Brain microvascular endothelial cell (primary cell): ENCODE measurements around the gene CLSTN2.

Experiments used
- DNase-seq: peaks from one replicate; pipeline ENCODE4 v3.0.0-alpha.2; 2020
- H3K27ac ChIP-seq: fragments of 250-450 bp; sonication (Bioruptor Pico); 2 replicates; pipeline ENCODE4 v1.5.1; 2020; ENCODE audit warnings: mild to moderate bottlenecking, moderate library complexity
- H3K27me3 ChIP-seq: fragments of 250-450 bp; sonication (Bioruptor Pico); replicated peaks from 2 replicates; pipeline ENCODE4 v1.5.1; 2020; ENCODE audit warnings: mild to moderate bottlenecking
- H3K36me3 ChIP-seq: fragments of 250-450 bp; sonication (Bioruptor Pico); replicated peaks from 2 replicates; pipeline ENCODE4 v1.5.1; 2020; ENCODE audit warnings: mild to moderate bottlenecking
- H3K4me3 ChIP-seq: 2 replicates; pipeline ENCODE4 v1.5.1; 2011; ENCODE audit warnings: low read depth, mild to moderate bottlenecking, control low read depth, low read length, moderate library complexity
- CTCF ChIP-seq: IDR thresholded peaks from 2 replicates; pipeline ENCODE4 v1.5.1; 2011; ENCODE audit warnings: low read depth, mild to moderate bottlenecking, moderate library complexity, low read length, control low read depth, inconsistent platforms; ENCODE audit errors: missing control alignments
- in situ Hi-C: cut with HindIII; loops from 2 replicates; pipeline ENCODE4 v1.10.0; 2017; ENCODE audit warnings: low sequenced_read_pairs, low pct_ligation_motif_present

CLSTN2 gene

GRCh38 chr3:140284372-140284771 is 349.4 kb downstream of the CLSTN2 start:
- H3K36me3 ChIP-seq = no peaks in the 10 kb centered on the region
- in situ Hi-C loops = no loop called here

GRCh38 chr3:140285380-140285779 is 350.4 kb downstream of the CLSTN2 start:
- Histone ChIP-seq H3K4me3 (no peak overlapping the region), H3K27ac (no peak overlapping the region), H3K36me3 (no peaks in the 10 kb centered on the region), H3K27me3 (no peaks in the 10 kb centered on the region)
- no peak for DNase-seq
- TF ChIP-seq CTCF = no peak
- in situ Hi-C loops = no loop called here

More at GRCh38 chr3:140284372-140284771, 349.4 kb downstream of the CLSTN2 start:
- no peak overlapping the region for H3K27ac ChIP-seq
- DNase-seq = no peak
- H3K27me3 ChIP-seq = no peaks in the 10 kb centered on the region
- H3K4me3 ChIP-seq = no peak overlapping the region
- no peak for TF ChIP-seq CTCF

GRCh38 chr3:140288595-140288994 is 353.6 kb downstream of the CLSTN2 start:
- DNase-seq = no peak
- in situ Hi-C loops = no loop called here
- Histone ChIP-seq H3K4me3 (no peak overlapping the region), H3K36me3 (no peaks in the 10 kb centered on the region), H3K27ac (no peak overlapping the region), H3K27me3 (no peaks in the 10 kb centered on the region)
- no peak for TF ChIP-seq CTCF

GRCh38 chr3:140290105-140290504 is 355.1 kb downstream of the CLSTN2 start:
- in situ Hi-C loops = no loop called here
- no peak for TF ChIP-seq CTCF
- no peaks in the 10 kb centered on the region for H3K27me3 ChIP-seq
- H3K4me3 ChIP-seq = no peak overlapping the region
- H3K27ac ChIP-seq = no peak overlapping the region
- no peaks in the 10 kb centered on the region for H3K36me3 ChIP-seq
- DNase-seq = peak; percentile 38

- peak; percentile 28 for DNase-seq
- in situ Hi-C loops = no loop called here
Measured at GRCh38 chr3:140292170-140292569, 357.2 kb downstream of the CLSTN2 start.

More at GRCh38 chr3:140292170-140292569, 357.2 kb downstream of the CLSTN2 start:
- H3K27me3 ChIP-seq = no peaks in the 10 kb centered on the region
- no peak for TF ChIP-seq CTCF
- no peak overlapping the region for H3K4me3 ChIP-seq
- H3K27ac ChIP-seq = peak overlapping the region; percentile 47
- no peaks in the 10 kb centered on the region for H3K36me3 ChIP-seq
